AG04449 (cell line): ENCODE data around the gene SLC24A3.

ENCODE experiments used
- CTCF ChIA-PET: fragments of 350-600 bp; formaldehyde crosslinking; extraction: SDS; loops from one replicate; lab custom pipeline; 2021; ENCODE audit warnings: antibody characterized with exemption; lab: Yijun Ruan, JAX
- POLR2A ChIA-PET: fragments of 400-600, 350-600 bp; formaldehyde crosslinking; extraction: SDS; loops from one replicate; lab custom pipeline; 2020; ENCODE audit warnings: antibody characterized with exemption, inconsistent platforms; lab: Yijun Ruan, JAX
- DNase-seq: peaks from one replicate; pipeline ENCODE4 v3.0.0-alpha.2; 2010; ENCODE audit warnings: low read depth, low spot score
- H3K4me3 ChIP-seq: 2 replicates; pipeline ENCODE4 v1.5.1; 2011; ENCODE audit warnings: low read depth, mild to moderate bottlenecking, control low read depth, low read length
- CTCF ChIP-seq: IDR thresholded peaks from one replicate; pipeline ENCODE4 v1.5.1; 2011; ENCODE audit warnings: mild to moderate bottlenecking, moderate library complexity, low read length, control low read depth, inconsistent platforms; ENCODE audit not compliant: insufficient read depth; ENCODE audit errors: missing control alignments

SLC24A3 gene

DNA sequence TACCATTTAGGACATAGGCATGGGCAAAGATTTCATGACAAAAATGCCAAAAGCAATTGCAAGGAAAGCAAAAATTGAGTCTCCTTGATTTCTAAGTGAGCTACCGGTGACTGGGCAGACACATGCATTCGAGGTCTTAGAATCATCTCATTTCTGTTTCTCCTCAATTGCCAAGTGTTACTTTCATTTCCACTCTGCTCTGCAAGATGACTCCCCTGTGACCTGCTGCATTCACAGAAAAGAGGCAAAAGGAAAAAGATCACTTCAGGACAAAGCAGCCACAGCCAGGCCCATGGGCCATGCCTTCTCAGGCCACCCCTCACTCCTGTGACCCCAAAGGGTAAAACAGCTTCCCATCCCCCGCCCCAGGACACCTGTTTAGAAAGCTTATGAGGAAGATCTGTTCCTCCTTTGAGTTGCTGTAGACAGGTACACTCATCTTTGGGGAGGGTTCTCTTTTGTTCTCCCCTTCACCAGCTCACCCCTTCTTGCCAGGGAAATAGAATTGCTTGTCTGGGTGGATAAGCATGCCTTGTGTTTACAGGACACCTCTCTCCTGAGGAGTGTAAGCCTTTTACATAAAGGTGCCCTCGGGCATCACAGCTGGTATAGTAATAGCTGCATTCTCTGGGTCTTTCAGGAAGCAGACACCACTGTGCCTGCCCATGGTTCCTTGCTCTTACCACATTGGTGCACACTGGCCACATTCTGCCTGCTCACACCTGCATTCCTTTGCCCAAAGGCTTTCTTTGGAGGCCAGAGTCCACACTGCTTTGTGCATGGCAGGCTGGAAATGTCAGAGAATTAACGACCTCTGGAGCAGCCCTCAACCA, 105.0 kb downstream of the SLC24A3 start:
- H3K4me3 ChIP-seq: no peak overlapping the region
- CTCF ChIA-PET: no interaction called here
- no peak for TF ChIP-seq CTCF
- POLR2A ChIA-PET: no interaction called here
- DNase-seq: no peak

- ChIA-PET CTCF (no interaction called here), POLR2A (no interaction called here)
- H3K4me3 ChIP-seq: no peak overlapping the region
- DNase-seq: no peak
- TF ChIP-seq CTCF: no peak
Measured at GRCh38 chr20:19318610-19319009, 106.2 kb downstream of the SLC24A3 start.

- DNase-seq: no peak
- no peak overlapping the region for H3K4me3 ChIP-seq
Measured at GRCh38 chr20:19320005-19320404, 107.6 kb downstream of the SLC24A3 start.

DNA sequence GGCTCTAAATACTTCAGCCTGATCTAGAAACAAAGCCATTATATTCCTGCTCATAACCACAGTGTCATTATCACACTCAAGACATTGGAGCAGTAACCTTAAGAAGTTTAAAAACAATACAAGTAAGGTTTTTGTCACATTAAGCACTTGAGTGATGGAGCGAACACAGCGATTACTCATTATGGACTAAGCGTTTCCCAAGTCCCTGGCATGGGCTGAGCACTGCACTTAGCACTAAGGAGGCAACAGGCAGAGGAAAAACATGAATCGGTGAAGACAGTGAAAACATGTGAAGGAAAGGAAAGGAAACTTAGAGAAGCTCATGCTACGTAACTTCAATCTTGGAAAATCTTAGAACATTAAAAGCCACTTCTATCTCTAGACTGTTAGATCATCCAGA, 108.7 kb downstream of the SLC24A3 start:
- POLR2A ChIA-PET: no interaction called here

More at GRCh38 chr20:19320005-19320404, 107.6 kb downstream of the SLC24A3 start:
- TF ChIP-seq CTCF: no peak
- POLR2A ChIA-PET: no interaction called here
- CTCF ChIA-PET: no interaction called here

DNA sequence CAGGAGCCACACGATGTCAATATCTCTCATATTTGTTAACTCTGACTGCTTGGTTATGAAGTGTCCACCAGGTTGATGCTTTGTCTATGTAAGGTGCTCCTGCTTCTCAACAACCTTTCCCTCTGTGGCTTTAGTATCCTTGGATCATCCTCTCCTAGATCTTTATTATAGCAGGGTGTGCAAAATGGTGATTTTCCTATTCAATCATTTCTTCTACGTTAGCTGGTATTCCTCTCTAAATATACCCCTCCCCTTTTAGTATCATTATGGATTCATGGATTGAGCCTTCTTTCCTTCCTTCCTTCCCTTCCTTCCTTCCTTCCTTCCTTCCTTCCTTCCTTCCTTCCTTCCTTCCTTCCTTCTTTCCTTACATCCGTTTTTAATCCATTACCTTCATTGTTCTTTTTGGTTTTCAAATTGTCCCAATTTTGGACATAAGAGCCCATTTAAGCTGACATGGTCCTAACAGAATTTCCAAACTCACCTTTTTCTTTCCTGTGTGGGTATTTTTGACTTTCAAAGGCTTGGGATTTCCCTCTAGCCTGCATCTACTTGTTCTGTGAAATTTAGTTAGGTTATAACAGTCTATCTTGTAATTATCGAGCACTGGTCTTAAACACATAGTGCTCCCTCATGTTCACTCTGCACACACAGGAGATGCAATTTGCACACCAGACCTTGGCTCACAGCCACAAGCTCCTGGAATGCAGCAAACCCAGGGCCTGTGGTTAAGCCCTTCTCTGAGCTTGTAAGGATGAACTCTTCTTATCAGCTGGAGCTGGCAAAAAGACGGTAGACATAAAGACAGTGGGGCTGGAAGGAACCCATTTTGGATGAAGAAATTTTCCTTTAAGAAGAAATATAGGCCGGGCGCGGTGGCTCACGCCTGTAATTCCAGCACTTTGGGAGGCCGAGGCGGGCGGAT, 109.9 kb downstream of the SLC24A3 start:
- no peak for TF ChIP-seq CTCF
- no peak for DNase-seq
- no peak overlapping the region for H3K4me3 ChIP-seq
- CTCF ChIA-PET: no interaction called here
- POLR2A ChIA-PET: no interaction called here

More for the DNA sequence above, 108.7 kb downstream of the SLC24A3 start:
- DNase-seq: no peak
- H3K4me3 ChIP-seq: no peak overlapping the region
- no peak for TF ChIP-seq CTCF
- CTCF ChIA-PET: interaction anchor here (0.6 kb wide), 1 partner anchor 26 kb away, joined by 3 read pairs; no protein-coding TSS in a partner anchor

DNA sequence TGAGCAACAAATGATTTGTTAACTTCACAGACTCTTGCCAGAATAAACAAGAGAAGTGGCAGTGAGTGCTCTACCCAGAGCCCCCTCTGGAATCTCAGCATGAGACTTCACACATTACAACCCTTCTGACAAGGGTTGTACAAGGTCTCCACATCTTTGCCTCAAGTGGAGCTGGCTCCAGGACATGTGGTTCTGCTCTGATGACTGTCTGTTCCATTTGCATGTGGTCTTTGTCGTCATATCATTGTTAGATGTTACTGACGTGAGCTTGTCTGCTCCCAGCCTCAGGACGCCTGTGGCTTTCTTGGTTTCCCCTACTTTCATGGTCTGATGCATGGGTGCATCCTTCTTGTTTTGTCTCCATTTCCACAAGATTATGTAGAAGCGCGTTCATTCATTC, 115.0 kb downstream of the SLC24A3 start:
- POLR2A ChIA-PET: no interaction called here
- H3K4me3 ChIP-seq: no peak overlapping the region
- DNase-seq: no peak
- CTCF ChIA-PET: no interaction called here
- TF ChIP-seq CTCF: no peak
